HT-29 (cell line): ENCODE data around the gene MAP1A. TPM values are rescaled to one million over a fixed set of nuclear protein-coding genes. Genes with fewer than 3 reads are reported as not detected.
"Not testable (repeated sequence)": the region's sequence is repeated elsewhere in the genome, so short reads cannot be mapped to it uniquely, and the experiment has no call there.

Experiments used
- DNase-seq: peaks from one replicate; pipeline ENCODE4 v3.0.0-alpha.2; 2015; ENCODE audit warnings: low spot score
- total RNA-seq: library from RNA; depleted of rRNA; stranded (reverse); fragments of >200 nt; shearing (Covaris generic); gene quantifications from 2 replicates; pipeline ENCODE4 v1.2.3, GENCODE V29; 2014; rRNA removed

The MAP1A gene
- total RNA-seq, 1 experiment from 2014 or later = 0.46 TPM

DNA sequence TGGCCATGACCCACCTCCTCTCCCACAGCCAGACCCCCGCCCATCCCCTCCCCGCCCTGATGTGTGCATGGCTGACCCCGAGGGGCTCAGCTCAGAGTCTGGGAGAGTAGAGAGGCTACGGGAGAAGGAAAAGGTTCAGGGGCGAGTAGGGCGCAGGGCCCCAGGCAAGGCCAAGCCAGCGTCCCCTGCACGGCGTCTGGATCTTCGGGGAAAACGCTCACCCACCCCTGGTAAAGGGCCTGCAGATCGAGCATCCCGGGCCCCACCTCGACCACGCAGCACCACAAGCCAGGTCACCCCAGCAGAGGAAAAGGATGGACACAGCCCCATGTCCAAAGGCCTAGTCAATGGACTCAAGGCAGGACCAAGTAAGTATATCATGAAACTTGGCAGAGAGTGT is 11.7 kb downstream of the MAP1A start:
- DNase-seq = no peak

DNA sequence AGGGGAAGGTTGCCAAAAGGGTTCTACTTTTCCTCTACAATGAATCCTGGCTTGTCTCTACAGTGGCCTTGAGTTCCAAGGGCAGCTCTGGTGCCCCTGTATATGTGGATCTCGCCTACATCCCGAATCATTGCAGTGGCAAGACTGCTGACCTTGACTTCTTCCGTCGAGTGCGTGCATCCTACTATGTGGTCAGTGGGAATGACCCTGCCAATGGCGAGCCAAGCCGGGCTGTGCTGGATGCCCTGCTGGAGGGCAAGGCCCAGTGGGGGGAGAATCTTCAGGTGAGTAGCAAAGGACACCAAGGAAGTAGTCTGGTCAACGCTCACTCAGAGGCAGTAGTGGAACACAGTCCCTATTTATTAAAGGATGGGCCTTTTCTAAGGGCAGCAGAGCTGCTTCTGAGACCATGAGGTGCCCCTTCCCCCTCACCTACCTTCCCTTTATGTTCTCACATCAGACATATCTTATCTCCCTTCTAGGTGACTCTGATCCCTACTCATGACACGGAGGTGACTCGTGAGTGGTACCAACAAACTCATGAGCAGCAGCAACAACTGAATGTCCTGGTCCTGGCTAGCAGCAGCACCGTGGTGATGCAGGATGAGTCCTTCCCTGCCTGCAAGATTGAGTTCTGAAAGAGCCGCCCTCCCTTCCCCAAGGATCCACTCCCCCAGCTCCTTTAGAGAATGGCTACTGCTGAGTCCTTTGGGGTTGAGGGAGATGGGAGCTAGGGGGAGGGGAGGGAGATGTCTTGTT is 12.4 kb downstream of the MAP1A start:
- no peak for DNase-seq

DNA sequence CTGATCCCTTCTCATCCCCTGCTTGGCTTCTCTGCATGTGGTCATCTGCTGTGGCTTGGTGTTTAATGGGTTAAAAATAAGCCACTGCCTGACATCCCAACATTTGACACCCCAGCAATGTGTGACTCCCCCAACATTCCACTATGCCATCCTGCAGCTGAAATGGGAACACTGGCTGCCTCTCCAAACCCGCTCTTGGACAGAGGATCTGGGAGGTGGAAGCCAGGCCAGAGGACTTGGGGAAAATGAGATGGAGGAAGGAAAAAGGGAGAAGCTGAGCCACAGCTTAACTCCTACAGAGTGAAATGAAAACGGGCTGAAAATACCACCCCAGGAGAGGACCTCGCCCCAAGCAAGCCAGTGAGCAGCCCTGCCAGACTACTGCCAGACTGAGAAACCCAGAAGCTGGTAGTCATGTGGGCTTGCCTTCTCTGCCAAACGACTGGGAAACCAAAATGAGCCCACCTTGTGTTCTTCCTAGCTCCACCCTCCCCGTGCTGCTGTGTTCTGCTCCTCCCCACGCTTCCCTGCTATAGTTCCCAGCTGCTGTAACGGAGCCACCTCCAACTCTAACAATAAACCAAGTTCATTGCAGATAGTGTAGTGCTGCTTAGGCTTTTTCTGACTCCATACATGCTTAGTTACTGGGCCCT is 13.7 kb downstream of the MAP1A start:
- DNase-seq = no peak

DNA sequence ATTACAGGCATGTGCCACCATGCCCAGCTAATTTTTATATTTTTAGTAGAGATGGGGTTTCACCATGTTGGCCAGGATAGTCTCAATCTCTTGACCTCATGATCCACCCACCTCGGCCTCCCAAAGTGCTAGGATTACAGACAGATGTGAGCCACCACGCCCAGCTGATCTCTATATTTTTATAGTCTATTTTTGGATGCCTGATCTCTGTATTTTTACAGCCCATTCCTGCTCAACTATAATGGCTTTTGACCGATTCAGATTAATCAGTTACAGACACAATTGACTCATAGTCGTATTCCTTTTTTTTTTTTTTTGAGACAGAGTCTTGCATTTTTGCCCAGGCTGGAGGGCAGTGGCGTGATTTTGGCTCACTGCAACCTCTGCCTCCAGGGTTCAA is 15.4 kb downstream of the MAP1A start:
- DNase-seq = not testable (repeated sequence)

DNA sequence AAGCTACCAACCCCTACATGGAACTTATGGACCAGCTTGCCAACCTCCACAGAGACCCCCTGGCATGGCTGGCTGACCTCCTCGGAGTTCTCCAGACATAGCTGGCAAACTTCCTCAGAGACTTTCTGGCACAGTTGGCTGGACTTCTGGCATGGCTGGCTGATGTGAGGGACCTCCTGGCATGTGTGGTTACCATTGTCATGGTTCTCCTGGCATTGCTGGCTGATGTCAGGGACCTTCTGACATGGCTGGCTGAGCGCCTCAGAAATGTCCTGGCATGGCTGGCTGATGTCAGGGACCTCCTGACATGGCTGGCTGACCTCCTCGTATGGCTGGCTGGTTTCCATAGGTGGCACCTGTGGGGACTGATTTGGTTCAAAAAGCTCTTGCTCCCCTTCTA is 17.5 kb downstream of the MAP1A start:
- no peak for DNase-seq

DNA sequence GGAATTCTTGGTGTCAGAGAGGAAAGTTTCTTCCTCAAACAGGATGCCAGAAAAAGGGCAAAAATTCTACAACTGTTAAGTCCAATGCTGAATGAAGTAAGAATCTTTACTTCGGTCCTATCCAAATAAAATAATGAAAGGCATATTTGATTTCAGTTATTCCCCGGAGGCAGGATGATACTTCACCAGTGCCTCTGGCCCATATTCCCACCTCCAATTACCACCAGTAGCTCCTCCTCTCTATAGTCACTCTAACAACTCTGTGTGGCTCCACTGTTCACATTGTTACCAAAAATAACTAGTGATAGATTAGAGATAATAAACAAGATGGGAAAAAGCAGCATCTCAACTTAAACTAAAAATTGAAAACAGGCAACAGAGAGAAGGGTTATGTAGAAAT is 20.7 kb downstream of the MAP1A start:
- no peak for DNase-seq

DNA sequence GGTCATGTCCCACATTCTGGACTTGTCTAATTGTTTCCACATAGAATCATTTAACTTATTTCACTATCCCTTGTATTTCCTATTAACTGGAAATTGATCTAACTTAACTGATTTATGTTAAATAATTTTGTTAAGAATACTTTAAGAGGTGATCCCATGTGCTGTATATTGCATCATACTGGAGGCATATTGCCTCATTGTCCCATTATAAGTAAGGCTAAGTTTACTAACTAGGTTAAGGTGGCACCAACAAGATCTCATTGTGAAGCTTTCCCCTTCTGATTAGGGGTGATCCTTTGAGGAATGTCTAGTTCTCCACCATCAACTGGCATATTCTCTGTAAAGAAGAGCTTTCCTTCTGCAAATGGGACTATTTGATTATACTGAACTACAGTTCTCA is 24.4 kb downstream of the MAP1A start:
- no peak for DNase-seq

DNA sequence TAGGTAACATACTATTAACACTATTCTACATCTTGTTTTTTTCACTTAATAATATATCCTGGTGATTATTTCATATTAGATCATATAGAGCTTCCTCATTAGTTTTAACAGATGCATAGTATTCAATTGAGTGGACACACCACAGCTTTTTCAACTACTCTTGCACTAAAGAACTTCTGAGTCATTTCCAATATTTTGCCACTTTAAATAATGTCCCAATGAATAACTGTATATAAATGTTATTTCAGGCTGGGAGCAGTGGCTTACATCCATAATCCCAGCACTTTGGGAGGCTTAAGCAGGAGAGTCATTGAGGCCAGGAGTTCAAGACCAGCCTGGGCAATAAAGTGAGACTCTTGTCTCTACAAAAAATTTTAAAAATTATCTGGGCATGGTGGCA is 26.9 kb downstream of the MAP1A start:
- no peak for DNase-seq

DNA sequence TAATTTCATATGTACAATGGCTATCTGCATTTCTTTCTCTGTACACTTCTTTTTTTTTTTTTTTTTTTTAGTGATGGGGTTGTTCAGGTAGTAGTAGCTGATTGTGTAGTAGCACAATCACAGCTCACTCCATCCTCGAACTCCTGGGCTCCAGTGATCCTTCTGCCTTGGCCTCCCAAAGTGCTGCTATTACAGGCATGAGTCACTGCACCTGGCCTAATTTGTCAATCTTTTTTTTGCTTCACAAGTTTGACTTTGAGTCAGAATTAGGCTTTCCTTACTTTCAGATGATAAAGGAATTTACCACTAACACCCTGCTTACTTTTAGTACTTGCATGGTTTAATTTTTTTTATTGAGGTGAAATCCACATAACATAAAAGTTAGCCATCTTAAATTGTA is 28.0 kb downstream of the MAP1A start:
- no peak for DNase-seq

DNA sequence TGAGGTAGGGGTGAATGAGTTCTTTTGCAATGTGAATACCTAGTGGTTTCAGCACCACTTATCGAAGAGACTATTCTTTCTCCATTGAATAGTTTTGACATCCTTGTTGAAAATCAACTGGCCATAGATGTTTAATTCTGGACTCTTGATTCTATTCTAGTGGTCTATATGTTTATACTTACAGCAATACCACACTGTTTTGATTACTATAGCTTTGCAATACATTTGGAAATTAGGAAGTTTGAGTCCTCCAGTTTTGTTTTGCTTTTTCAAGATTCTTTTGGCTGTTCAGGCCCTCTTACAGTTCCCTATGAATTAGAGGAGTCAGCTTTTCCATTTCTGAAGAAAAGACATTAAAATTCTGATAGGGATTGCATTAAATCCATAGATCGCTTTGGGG is 30.1 kb downstream of the MAP1A start:
- no peak for DNase-seq

DNA sequence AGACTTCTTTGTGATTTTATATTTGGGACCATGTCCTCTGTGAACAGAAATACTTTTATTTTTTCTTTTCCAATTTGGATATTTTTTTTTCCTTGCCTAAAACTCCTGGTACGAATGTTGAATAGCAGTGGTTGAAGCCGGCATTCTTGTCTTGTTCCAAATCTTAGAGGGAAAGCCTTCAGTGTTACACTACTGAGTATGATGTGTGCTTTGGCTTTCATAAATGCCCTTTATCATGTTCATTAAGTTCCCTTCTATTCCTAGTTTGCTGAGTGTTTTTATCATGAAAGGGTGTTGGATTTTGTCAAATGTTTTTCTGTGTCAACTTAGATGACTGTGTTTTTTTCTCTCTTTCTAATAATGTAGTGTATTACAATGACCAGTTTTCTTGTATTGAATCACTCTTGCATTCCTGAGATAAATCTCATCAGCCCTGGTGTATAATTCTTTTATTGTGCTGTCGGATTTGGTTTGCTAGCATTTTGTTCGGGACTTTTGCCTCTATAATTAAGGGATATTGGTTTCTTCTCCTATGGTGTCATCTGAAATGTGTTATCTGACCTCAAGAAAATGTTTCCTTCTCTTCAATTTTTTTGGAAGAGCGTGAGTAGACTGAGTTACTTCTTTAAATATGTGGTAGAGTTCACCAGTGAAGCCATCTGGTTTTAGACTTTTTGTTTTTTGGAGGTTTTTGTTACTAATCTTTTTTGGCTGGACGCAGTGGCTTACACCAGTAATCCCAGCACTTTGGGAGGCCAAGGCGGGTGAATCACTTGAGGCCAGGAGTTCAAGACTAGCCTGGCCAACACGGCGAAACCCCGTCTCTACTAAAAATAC is 33.3 kb downstream of the MAP1A start:
- DNase-seq = no peak

DNA sequence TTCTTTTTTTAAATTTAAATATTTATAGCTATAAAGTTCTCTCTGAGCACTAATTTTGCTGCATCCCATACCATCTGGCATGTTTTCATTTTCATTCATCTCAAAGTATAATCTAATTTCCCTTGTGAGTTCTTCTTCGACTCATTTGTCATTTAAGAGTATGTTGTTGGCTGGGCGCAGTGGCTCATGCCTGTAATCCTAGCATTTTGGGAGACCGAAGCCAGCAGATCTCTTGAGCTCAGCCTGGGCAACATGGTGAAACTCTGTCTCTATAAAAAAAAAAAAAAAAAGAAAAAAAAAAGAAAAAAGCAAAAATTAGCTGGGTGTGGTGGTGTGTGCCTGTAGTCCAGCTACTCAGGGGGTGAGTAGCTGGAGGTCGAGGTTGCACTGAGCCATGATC is 34.8 kb downstream of the MAP1A start:
- DNase-seq = no peak

DNA sequence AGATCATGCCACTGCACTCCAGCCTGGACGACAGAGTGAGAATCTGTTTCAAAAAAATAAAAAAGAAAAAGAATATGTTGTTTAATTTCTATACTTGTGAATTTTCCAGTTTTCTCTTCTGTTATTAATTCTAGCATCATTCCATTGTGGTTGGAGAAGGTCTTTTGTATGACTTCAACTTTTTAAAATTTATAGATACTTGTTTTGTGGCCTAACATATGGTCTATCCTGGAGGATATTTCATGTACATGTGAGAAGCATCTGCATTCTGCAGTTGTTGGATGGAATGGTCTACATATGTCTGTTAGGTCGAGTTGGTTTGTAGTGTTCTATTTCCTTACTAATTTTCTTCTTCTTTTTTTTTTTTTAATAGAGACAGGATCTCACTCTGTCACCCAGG is 35.6 kb downstream of the MAP1A start:
- DNase-seq = no peak

DNA sequence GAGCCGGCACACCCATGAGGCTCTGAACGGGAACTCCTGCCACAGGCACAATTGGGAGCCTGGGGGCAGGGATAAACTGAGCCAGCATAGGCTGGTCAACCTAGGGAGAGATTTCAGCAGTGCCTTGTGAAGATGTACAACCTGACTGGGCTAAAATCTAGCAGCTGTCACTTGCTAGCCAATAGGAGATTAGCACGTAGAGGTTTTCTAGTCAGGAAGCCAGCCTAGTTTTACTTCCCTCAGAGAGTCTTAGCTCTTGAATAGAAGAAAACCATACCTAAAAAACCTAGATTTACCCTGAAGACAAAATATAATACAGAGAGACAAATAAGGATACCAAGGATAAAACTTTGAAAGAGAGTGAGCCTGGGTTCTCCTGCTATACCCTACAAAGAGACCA is 45.3 kb downstream of the MAP1A start:
- not testable (repeated sequence) for DNase-seq

DNA sequence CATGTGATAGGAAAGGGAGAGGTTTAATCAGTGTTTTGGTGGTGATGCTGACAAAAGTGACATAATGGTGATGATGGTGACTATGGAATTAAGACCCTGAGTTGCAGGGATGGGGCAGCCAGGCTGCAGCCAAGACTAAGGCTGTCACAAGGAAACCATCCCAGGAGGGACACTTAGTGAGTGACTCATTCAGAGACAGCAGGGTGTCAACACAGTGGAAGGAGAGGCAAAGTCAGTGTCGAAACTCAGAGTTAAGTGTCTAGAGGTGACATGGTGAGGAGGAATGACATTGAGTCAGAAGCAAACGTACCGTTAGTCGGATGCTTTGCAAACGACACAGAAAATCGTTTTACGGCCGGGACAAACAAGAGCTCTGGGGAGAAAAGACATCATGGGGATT is 46.4 kb downstream of the MAP1A start:
- DNase-seq = not testable (repeated sequence)

DNA sequence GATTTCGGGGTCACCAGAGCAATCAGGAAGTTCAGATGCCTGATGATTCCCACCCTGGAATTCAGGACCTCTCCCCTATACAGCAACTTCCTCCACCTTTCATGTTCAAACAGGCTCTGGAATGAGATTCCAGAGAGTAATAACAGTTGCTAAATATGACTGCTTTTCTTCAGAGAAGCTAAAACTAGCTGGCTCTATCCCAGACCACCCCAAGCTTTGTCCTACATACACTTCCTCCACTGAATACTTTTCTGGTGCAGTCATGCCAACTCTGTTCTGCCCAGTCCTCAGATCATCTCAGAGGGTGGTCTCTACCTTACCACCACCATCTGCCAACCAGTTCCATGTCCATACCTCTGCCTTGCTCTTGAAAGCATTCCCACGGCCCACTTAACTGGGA is 49.2 kb downstream of the MAP1A start:
- not testable (repeated sequence) for DNase-seq

DNA sequence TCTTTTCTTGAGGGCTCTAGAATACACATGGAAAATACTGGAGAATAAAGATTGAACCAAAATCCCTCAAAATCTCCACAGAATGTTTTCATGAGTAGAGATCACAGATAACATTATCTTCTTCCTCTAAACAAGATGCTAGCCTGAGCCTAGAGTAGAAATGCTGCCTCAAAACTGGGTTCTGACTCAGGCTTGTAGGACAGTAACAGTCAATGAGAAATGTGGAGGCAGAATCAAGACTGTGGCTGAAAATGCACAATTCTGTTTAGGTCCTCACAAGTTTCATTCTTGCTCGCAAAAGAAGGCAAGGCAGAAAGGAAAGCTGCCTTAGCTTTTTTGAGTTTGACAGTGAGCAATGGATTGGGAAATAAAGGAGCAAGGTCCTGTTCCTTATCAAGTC is 57.2 kb downstream of the MAP1A start:
- not testable (repeated sequence) for DNase-seq

Other genes starting within 250 kb of the MAP1A start
- gene TGM7, start 215.4 kb upstream of the MAP1A start, total RNA-seq = not detected in 2 replicates
- 10.5 and 12.9 TPM in 2 replicates for gene LCMT2, start 187.0 kb upstream of the MAP1A start, total RNA-seq
- 42.2 and 48.7 TPM in 2 replicates for gene ZSCAN29, start 146.6 kb upstream of the MAP1A start, total RNA-seq
- gene TUBGCP4, start 146.5 kb upstream of the MAP1A start, total RNA-seq = 35.7 and 37.6 TPM in 2 replicates
- 38.1 and 39.4 TPM in 2 replicates for gene TP53BP1, start 24.5 kb upstream of the MAP1A start, total RNA-seq
- 51.8 and 62.5 TPM in 2 replicates for gene PPIP5K1, start 72.6 kb downstream of the MAP1A start, total RNA-seq
- gene CKMT1B, start 76.4 kb downstream of the MAP1A start, total RNA-seq = 2.6 and 7.6 TPM in 2 replicates
- gene STRC, start 101.2 kb downstream of the MAP1A start, total RNA-seq = 0.18 TPM in 1 of 2 replicates, not detected in the other
- gene CATSPER2, start 131.2 kb downstream of the MAP1A start, total RNA-seq = 2.9 and 5.0 TPM in 2 replicates
- gene CKMT1A, start 176.3 kb downstream of the MAP1A start, total RNA-seq = 1.9 and 2.7 TPM in 2 replicates
- 560 and 640 TPM in 2 replicates for gene PDIA3, start 228.8 kb downstream of the MAP1A start, total RNA-seq